NCI-H446 (cell line): ENCODE measurements around the gene ASPHD2.
"Not testable (repeated sequence)": the region's sequence is repeated elsewhere in the genome, so short reads cannot be mapped to it uniquely, and the experiment has no call there.

ENCODE experiments used
- DNase-seq, 2 experiments: peaks; one replicate each; lab custom pipeline; 2025; lab: John Stamatoyannopoulos, UW

The ASPHD2 gene

GRCh38 chr22:26416670-26417276, 12.3 kb upstream of the ASPHD2 start:
- DNase-seq: no peak

DNA sequence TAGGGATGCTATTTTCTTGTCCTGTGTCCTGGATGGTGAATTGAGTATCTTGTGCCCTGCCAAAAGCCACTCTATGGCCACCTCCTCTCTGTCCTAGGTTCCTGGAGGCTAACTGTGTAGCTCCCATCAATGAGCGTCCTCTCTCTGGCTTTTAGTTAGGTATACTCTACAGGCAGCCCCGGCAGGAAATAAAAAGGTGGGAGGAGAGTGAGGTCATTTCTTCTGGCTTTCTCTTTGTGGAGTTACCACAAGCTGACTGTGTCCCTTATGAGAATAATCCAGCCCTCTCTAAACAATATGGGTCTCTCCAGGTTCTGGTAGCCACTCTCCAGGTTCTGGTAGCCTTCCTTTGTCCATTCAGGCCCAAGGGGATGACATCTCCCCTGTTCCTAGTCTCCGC, 11.7 kb upstream of the ASPHD2 start:
- DNase-seq: no peak

DNA sequence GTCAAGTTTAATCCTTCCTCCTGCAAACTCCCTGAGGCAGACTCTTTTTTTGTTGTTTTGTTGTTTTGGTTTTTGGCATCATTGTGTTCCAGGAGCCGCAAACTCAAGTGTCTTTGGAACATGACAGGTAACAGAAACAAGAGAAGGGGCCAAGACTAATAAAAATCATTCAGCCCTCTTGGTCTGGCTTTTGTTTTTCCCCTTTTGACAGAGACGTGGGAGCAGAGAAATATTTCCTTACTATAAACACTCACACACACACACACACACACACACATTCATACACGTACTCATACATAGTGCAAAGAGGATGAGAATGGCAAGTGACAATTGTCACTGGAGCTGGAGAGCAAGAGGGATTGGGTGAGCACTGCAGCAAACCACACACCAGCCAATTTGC, 10.4 kb upstream of the ASPHD2 start:
- no peak for DNase-seq

- DNase-seq: no peak
Observed at GRCh38 chr22:26426924-26427323, 2.1 kb upstream of the ASPHD2 start.

DNA sequence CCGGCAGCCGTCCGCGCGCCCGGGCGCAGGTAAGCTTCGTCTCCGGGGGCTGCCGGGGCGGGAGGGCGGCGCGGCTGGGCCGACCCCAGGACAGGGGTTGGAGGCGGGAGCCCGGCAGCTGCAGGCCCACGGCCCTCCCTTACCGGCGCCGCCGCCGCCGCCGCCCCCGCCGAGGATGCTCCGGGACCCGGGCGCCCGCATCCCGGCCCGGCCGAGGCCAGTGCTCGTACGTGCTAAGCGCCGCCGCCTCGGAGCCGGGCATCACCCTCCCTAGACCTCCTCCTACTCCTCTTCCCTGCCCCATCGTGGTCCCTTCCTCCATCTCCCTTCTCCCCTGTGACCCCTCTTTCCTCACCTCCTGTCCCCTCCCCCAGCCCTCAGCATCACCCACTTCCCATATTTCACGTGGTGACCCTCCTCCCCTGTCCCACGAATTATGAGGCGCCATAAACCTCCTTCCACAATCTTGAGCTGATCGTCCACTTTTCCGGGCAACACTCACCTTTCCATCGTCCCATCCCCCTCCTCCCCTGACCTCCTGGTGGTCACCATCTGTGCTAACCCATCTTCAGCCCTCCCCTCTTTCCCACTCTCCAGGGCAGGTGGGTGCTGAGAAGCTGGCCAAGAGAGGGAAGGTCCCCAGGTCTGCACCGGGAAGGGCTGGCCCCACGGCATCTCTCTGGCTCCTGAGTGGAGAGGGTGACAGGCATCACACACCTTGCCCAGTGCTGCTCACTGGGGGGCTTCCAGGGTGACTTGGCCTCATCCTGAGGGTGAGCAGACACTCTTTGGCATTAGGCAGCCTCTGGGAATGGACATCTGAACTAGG, 612 bp downstream of the ASPHD2 start:
- no peak for DNase-seq

DNA sequence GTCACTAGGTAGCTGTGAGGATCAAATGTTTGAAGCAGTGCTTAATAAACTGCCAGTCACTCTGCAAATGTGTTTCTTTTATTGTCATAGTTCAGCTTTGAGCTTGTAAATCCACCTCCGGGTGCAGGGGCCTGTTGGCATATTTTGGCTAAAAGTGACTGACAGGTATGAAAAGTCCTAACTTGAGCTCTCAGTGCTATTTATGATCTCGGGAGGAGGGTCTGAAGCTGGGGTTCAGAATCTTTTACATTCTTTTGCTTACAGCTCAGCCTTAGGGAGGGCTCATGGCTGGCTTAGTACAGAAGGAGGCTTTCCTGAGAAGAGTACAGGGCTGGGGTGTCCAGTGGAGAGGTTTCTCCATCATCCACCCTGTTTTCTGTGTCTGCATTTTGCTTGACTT, 1.5 kb downstream of the ASPHD2 start:
- DNase-seq: no peak

DNA sequence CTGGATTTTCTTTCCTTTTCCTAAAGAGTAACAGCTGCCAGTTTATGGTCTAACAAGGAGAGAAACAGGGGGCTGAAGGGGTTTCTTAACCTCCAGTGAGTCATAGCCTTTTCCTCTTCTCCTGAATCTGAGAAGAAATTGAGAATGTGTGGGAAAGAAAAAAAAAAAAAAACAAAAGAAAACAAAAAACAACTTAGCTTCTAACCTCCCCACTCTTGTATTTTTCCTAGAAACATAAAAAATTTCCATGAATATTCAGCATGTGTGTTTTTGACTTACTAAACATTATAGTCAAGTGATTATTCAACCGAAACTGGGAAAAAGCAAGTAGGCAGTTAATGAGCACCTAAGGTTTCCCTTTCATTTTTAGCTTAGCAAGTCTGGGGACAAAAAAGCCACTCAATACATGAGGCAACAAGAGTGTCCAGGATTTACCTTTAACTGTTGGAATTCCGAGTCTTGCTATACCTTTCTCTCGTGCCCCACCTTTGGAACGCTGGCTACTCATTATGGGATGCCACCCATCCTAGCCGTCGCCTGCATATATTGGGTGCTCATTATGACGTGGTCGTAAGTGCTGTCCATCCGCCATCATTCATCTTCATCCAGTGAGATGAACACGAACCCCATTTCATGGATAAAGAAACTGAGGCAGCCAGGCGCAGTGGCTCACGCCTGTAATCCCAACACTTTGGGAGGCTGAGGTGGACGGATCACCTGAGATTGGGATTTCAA, 2.4 kb downstream of the ASPHD2 start:
- DNase-seq: no peak

DNA sequence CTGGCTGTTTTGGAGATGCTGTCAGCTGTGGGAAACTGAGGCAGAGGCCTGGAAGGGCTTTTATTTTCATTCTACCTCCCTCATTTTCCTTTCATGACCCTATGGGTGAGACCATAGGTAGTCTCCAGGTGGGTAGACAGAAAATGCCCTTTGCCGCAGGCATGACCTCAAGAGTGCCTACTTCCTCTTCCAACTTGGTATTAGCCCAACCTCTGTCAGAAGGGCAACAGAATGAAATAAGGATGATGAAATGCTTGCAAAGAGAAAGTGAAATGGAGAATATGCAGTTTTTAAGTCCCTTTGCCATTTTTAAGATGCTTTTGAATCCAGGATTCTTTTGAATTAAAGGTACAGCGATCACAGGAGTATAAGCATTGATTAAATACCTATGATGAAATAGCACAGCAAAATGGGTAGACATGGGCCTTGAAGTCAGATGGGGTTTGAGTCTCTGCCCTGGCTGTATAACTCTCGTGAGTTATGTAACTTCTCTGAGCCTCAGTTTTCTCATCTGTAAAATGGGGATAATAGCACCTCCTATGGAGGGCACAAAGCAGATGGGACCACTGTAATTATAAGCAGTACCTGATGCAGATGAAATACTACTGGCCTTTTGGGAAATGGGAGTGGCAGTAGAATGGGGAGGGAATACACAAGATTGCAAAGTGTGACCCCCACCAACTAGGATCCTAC, 3.7 kb downstream of the ASPHD2 start:
- no peak for DNase-seq

DNA sequence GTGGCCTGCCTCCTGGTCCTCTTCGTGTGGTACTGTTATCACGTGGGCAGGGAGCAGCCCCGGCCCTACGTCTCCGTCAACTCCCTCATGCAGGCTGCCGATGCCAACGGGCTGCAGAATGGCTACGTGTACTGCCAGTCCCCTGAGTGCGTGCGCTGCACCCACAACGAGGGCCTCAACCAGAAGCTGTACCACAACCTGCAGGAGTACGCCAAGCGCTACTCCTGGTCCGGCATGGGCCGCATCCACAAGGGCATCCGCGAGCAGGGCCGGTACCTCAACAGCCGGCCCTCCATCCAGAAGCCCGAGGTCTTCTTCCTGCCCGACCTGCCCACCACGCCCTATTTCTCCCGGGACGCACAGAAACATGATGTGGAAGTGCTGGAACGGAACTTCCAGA, 4.7 kb downstream of the ASPHD2 start:
- DNase-seq: no peak

GRCh38 chr22:26435327-26436093, 6.5 kb downstream of the ASPHD2 start:
- no peak for DNase-seq

GRCh38 chr22:26436903-26437515, 7.9 kb downstream of the ASPHD2 start:
- DNase-seq: no peak

- no peak for DNase-seq
Observed at GRCh38 chr22:26437694-26438392, 8.8 kb downstream of the ASPHD2 start.

GRCh38 chr22:26438776-26439175, 9.7 kb downstream of the ASPHD2 start:
- not testable (repeated sequence) for DNase-seq

GRCh38 chr22:26439559-26439958, 10.5 kb downstream of the ASPHD2 start:
- no peak for DNase-seq

- DNase-seq: no peak
Observed at GRCh38 chr22:26442086-26442756, 13.2 kb downstream of the ASPHD2 start.

GRCh38 chr22:26443901-26444690, 15.0 kb downstream of the ASPHD2 start:
- no peak for DNase-seq

DNA sequence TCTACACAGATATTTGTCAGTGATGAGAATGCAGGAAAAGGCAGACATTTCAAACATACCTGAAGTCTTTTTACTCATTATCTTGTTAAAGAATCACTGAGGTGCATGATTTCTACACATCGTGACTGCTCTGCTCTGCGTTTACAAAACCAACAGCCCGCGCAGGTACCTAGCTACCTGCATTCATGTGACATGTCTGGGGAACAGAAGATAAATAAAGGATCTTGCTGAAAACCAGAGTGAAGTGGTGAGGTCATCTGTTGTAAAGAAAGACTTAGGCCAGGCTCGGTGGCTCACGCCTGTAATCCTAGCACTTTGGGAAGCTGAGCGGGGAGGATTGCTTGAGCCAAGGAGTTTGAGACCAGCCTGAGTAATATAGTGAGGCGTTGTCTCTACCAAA, 15.7 kb downstream of the ASPHD2 start:
- DNase-seq: no peak

DNA sequence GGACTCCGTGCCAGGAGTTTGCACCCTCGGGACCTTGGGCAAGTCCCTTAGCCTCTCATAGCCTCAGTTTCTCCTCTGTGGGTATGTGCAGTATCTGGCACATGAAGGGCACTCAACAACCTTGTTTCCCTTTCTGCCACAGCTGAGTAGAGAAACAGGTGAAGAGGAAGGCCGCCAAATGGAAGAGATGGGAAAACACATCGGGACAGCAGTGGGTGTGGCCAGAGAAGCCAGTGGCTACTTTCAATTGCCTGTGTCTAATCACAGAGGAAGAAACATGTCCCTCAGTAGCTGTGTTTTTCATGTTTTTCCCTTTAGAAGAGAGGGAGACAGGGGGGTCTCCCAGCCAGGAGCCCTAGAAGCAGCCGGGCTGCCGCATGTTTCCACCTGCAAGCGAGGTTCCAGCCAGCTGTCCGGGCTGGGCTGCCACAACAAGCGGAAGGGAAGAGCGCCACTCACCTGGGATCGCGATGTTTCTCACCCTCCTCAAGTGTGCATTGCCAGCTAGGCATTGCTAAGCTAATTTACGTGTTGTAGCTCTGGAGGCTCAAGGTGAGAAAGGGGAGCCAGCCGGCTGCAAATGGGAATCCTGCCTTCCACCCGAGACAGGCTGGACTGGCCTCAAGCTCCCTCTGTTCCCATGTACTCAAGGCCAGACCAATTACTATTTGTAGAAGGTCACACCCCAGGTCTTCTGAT, 16.7 kb downstream of the ASPHD2 start:
- no peak for DNase-seq
